GM12878 (cell line): ENCODE data around the gene PIWIL1. TPM values are rescaled to one million over a fixed set of nuclear protein-coding genes. Genes with fewer than 3 reads are reported as not detected.

ENCODE experiments used
- ATAC-seq: fragments of 200-7000 bp; cut with Tn5 transposase; 3 replicates; pipeline ENCODE4 v1.9.1; 2020; ENCODE audit warnings: mild to moderate bottlenecking, moderate library complexity
- BruUV-seq: library from RNA; stranded (reverse); fragments of 400-500 nt; replicated peaks from 2 replicates; lab custom pipeline; 2021; lab: Mats Ljungman, UMichigan
- CTCF ChIA-PET: fragments of 300-600 bp; sonication (Branson Sonifier 250); formaldehyde crosslinking; extraction: SDS; loops from one replicate; lab custom pipeline; 2021; ENCODE audit warnings: inconsistent platforms; lab: Yijun Ruan, JAX
- POLR2A ChIA-PET: fragments of 350-600 bp; formaldehyde crosslinking; extraction: SDS; loops from one replicate; lab custom pipeline; 2021; ENCODE audit warnings: inconsistent platforms; lab: Charles Lee
- RAD21 ChIA-PET: fragments of 300-600 bp; sonication (Branson Sonifier 250); formaldehyde crosslinking; loops from one replicate; lab custom pipeline; 2023; ENCODE audit warnings: antibody characterized with exemption; ENCODE audit not compliant: unreplicated experiment; lab: Charles Lee
- SMC1A ChIA-PET: fragments of 300-600 bp; sonication (Branson Sonifier 250); formaldehyde crosslinking; loops from one replicate; lab custom pipeline; 2023; ENCODE audit not compliant: unreplicated experiment, uncharacterized antibody; lab: Charles Lee
- DNase-seq: peaks from one replicate; pipeline ENCODE4 v3.0.0-alpha.2; 2011; ENCODE audit warnings: low read depth, low spot score
- FAIRE-seq: peaks from 3 replicates; lab custom pipeline; 2011; peaks lifted over from hg19 to GRCh38; lab: Jason Lieb, UNC
- H2AFZ ChIP-seq: 2 replicates; pipeline ENCODE4 v1.6.0; 2011; ENCODE audit warnings: low read depth, low read length, control low read depth; ENCODE audit not compliant: control insufficient read depth
- H3K27ac ChIP-seq: 2 replicates; pipeline ENCODE4 v1.5.1; 2011; ENCODE audit warnings: control low read depth; ENCODE audit not compliant: control insufficient read depth, insufficient read depth
- H3K27me3 ChIP-seq, 2 experiments: replicated peaks in 1 of 2; 2 replicates each; pipeline versions ENCODE4 v1.6.0 to v1.6.1; 2011; ENCODE audit warnings: low read length in 1 of 2; ENCODE audit not compliant: control insufficient read depth in 2 of 2, insufficient read depth in 2 of 2
- H3K36me3 ChIP-seq, 2 experiments: 2 replicates each; pipeline ENCODE4 v1.5.1; 2011; ENCODE audit warnings: low read length in 1 of 2; ENCODE audit not compliant: control insufficient read depth in 2 of 2, insufficient read depth in 2 of 2
- H3K4me1 ChIP-seq: 2 replicates; pipeline ENCODE4 v1.6.1; 2011; ENCODE audit warnings: mild to moderate bottlenecking, low read length, moderate library complexity, mixed read lengths; ENCODE audit not compliant: control insufficient read depth, insufficient read depth
- H3K4me2 ChIP-seq: 2 replicates; pipeline ENCODE4 v1.6.0; 2011; ENCODE audit warnings: control low read depth; ENCODE audit not compliant: control insufficient read depth, insufficient read depth
- H3K4me3 ChIP-seq: fragments of 200-600 bp; sonication (generic); 2 replicates; pipeline ENCODE4 v1.5.1; 2016
- H3K79me2 ChIP-seq: 2 replicates; pipeline ENCODE4 v1.6.0; 2011; ENCODE audit warnings: low read length; ENCODE audit not compliant: control insufficient read depth, insufficient read depth
- H3K9ac ChIP-seq: 2 replicates; pipeline ENCODE4 v1.8.0; 2011; ENCODE audit warnings: low read length, control low read depth, mixed read lengths; ENCODE audit not compliant: control insufficient read depth, insufficient read depth
- H3K9me3 ChIP-seq: replicated peaks from 3 replicates; pipeline ENCODE4 v1.5.1; 2011; ENCODE audit warnings: mild to moderate bottlenecking, low read length; ENCODE audit not compliant: control insufficient read depth, insufficient read depth
- H4K20me1 ChIP-seq: 2 replicates; pipeline ENCODE4 v1.6.0; 2011; ENCODE audit not compliant: control insufficient read depth, insufficient read depth
- CBX5 ChIP-seq: sonication (generic); IDR thresholded peaks from 2 replicates; pipeline ENCODE4 v1.6.1; 2016; ENCODE audit warnings: low read depth, moderate library complexity, mild to moderate bottlenecking, inconsistent platforms
- CTCF ChIP-seq, 3 experiments: IDR thresholded peaks in 2 of 3; conservative IDR thresholded peaks in 1 of 3; 2 replicates each; pipeline ENCODE4 v1.5.1; 2011; ENCODE audit warnings: low read depth in 3 of 3, low read length in 3 of 3, mild to moderate bottlenecking in 3 of 3, control low read depth in 2 of 3, moderate library complexity in 2 of 3, inconsistent platforms in 1 of 3, mixed read lengths in 1 of 3; ENCODE audit not compliant: control insufficient read depth in 2 of 3, insufficient read depth in 1 of 3; ENCODE audit errors: extremely low read depth in 1 of 3
- FOXM1 ChIP-seq: IDR thresholded peaks from 2 replicates; pipeline ENCODE4 v1.6.1; 2012; ENCODE audit warnings: low read depth, mild to moderate bottlenecking, inconsistent platforms, low read length, moderate library complexity
- GATAD2B ChIP-seq: fragments of 450-650 bp; conservative IDR thresholded peaks from 2 replicates; pipeline ENCODE4 v1.6.1; 2017; ENCODE audit warnings: low read depth, mild to moderate bottlenecking, moderate library complexity
- IRF4 ChIP-seq: IDR thresholded peaks from 2 replicates; pipeline ENCODE4 v1.6.1; 2011; ENCODE audit warnings: low read depth, low read length
- MEF2B ChIP-seq: fragments of 450-650 bp; IDR thresholded peaks from 2 replicates; pipeline ENCODE4 v1.6.1; 2018; ENCODE audit warnings: mild to moderate bottlenecking, moderate library complexity; ENCODE audit not compliant: partially characterized antibody, poor library complexity, severe bottlenecking
- POLR2A ChIP-seq: IDR thresholded peaks from 2 replicates; pipeline ENCODE4 v1.6.1; 2011; ENCODE audit warnings: low read depth, mild to moderate bottlenecking, low read length
- POU2F2 ChIP-seq: IDR thresholded peaks from 3 replicates; pipeline ENCODE4 v1.6.1; 2011; ENCODE audit warnings: low read depth, mild to moderate bottlenecking, low read length, borderline replicate concordance
- RB1 ChIP-seq: fragments of 450-650 bp; formaldehyde crosslinking; IDR thresholded peaks from 2 replicates; pipeline ENCODE4 v1.6.1; 2017; ENCODE audit warnings: mild to moderate bottlenecking, borderline replicate concordance
- RELB ChIP-seq: fragments of 450-650 bp; IDR thresholded peaks from 2 replicates; pipeline ENCODE4 v1.6.1; 2017; ENCODE audit warnings: low read depth, mild to moderate bottlenecking, moderate library complexity
- RFX5 ChIP-seq: IDR thresholded peaks from 2 replicates; pipeline ENCODE4 v1.6.1; 2011; ENCODE audit warnings: low read depth, low read length, improper control_type of control experiment
- SP1 ChIP-seq: IDR thresholded peaks from one replicate; pipeline ENCODE4 v1.6.1; 2011; ENCODE audit warnings: low read depth, low read length
- WGBS: methylation state at CpG from one replicate; pipeline ENCODE4 v1.1.6; 2016; ENCODE audit warnings: low lambda C conversion rate; ENCODE audit not compliant: insufficient replicate concordance, insufficient coverage; ENCODE audit errors: missing lambda C conversion rate; 5-methylcytosine and 5-hydroxymethylcytosine counted together
- in situ Hi-C: fragments of 300-500 bp; cut with MboI; formaldehyde crosslinking; loops from 9 replicates; pipeline ENCODE4 v1.14.3; 2018; ENCODE audit warnings: mixed read lengths
- intact Hi-C: fragments of 100-400 bp; cut with micrococcal nuclease; formaldehyde crosslinking; loops from one replicate; pipeline ENCODE4 v1.14.2; 2022; ENCODE audit not compliant: unreplicated experiment
- polyA plus RNA-seq, 11 experiments: library from polyadenylated mRNA; depleted of rRNA in 4 of 11; unstranded in 6 of 11; stranded (reverse) in 5 of 11; fragments of >200 nt; fragmentation: Nextera tagmentation in 4 of 11; fragmentation: Illumina TruSeq in 1 of 11; extraction: Ambion mirVana in 4 of 11; extraction: Trizol in 1 of 11; gene quantifications; 1 replicate in 1 of 11; 2 replicates in 10 of 11; pipeline versions ENCODE4 v1.2.1 to v1.2.3, GENCODE V29; 2011 to 2016; ENCODE audit warnings: inconsistent platforms in 2 of 11, missing spikeins in 2 of 11, low read depth in 1 of 11
- total RNA-seq, 4 experiments: library from RNA; depleted of rRNA in 3 of 4; stranded (reverse); fragments of >200 nt in 3 of 4; fragmentation: Illumina TruSeq in 1 of 4; extraction: Trizol in 1 of 4; gene quantifications; 2 replicates each; pipeline versions ENCODE4 v1.2.1 to v1.2.3, GENCODE V29; 2013 to 2021

Gene PIWIL1
- total and polyA plus RNA-seq, 10 of the 15 experiments (the other 5 are each of a cell fraction or from before 2014, with no cell fraction given) = not detected

- CTCF ChIA-PET = no interaction called here
- no TSS peak for BruUV-seq
- WGBS = 79% methylated on average over 4 of the region's 4 CpGs
Observed at GRCh38 chr12:130385193-130385592, 47.5 kb downstream of the PIWIL1 start.

More at GRCh38 chr12:130385193-130385592, 47.5 kb downstream of the PIWIL1 start:
- FAIRE-seq (no peak), ATAC-seq (no peak), DNase-seq (no peak)
- Histone ChIP-seq H3K27me3 (no peaks in the 10 kb centered on the region), H3K4me2 (no peak overlapping the region), H3K4me1 (no peaks in the 10 kb centered on the region), H3K9me3 (no peaks in the 10 kb centered on the region; the same call in 2 of the 3 replicates), H3K27ac (no peak overlapping the region), H3K4me3 (no peak overlapping the region), H3K79me2 (no peaks in the 10 kb centered on the region), H4K20me1 (no peaks in the 10 kb centered on the region), H2AFZ (no peak overlapping the region), H3K9ac (no peak overlapping the region), H3K36me3 (no peaks in the 10 kb centered on the region)
- ChIA-PET RAD21 (no interaction called here), SMC1A (interaction anchor here (1.7 kb wide), 1 partner anchor 11 kb away, joined by 7 read pairs; no protein-coding TSS in a partner anchor), POLR2A (no interaction called here)
- intact Hi-C loops = no loop called here
- in situ Hi-C loops = no loop called here
- TF ChIP-seq IRF4 (no peak), FOXM1 (no peak), CTCF (IDR thresholded peaks at IDR 0.05 in 2 of 3, conservative IDR thresholded peaks at IDR 0.05 in 1 of 3; ENCODE audit: control insufficient read depth in 2 of 3, extremely low read depth in 1 of 3, insufficient read depth in 1 of 3, low read depth in 3 of 3, low read length in 3 of 3) (no peak), POU2F2 (no peak), RELB (no peak), GATAD2B (no peak), RB1 (no peak), MEF2B (no peak), POLR2A (no peak), CBX5 (no peak), SP1 (no peak), RFX5 (no peak)
